ENCODE results near the gene ARHGEF4.

ARHGEF4 gene

GRCh38 chr2:130949954-130950353 lies 113.2 kb downstream of the ARHGEF4 start:
- no peak for TF ChIP-seq POLR2A (IDR thresholded peaks at IDR 0.05; ENCODE audit: low read depth, low read length)
- no peak for DNase-seq (ENCODE audit: insufficient read length, low spot score)
- no peak for FAIRE-seq

DNA sequence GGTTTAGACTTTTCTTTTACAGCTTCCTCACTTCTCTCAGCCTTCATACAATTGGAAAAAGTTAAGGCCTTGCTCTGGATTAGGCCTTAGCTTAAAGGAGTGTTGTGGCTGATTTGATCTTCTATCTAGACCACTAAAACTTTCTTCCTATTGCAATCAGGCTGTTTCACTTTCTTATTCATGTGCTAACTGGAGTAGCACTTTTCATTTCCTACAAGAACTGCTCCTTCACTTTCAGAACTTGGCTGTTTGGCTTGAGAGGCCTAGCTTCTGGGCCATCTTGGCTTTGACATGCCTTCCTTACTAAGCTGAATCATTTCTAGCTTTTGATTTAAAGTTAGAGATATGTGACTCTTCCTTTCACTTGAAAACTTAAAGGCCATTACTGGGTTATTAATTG lies 114.3 kb downstream of the ARHGEF4 start:
- peak; percentile 23 for FAIRE-seq
- no peak for DNase-seq (ENCODE audit: insufficient read length, low spot score)
- TF ChIP-seq POLR2A (IDR thresholded peaks at IDR 0.05; ENCODE audit: low read depth, low read length), result no peak

DNA sequence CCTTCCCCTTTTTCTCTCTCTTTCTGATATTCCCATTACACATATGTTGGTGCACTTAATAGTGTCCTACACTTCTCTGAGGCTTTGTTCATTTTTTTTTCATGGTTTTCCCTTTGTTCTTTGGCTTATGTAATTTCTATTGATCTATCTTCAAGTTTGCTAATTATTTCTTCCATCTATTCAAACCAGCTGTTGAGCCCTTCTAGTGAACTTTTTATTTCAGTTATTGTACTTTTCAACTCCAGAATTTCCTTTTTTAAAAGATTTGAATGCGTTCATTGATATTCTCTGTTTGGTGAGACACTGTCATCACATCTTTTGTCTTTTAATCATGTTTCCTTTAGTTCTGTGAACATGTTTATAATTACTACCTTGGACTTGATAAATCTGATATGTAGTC lies 118.2 kb downstream of the ARHGEF4 start:
- no peak for DNase-seq (ENCODE audit: insufficient read length, low spot score)
- no peak for FAIRE-seq
- TF ChIP-seq POLR2A (IDR thresholded peaks at IDR 0.05; ENCODE audit: low read depth, low read length), result no peak

- FAIRE-seq (no peak), DNase-seq (ENCODE audit: insufficient read length, low spot score) (no peak)
- TF ChIP-seq POLR2A (IDR thresholded peaks at IDR 0.05; ENCODE audit: low read depth, low read length), result no peak
These were observed 121.2 kb downstream of the ARHGEF4 start for GRCh38 chr2:130957915-130958314.

DNA sequence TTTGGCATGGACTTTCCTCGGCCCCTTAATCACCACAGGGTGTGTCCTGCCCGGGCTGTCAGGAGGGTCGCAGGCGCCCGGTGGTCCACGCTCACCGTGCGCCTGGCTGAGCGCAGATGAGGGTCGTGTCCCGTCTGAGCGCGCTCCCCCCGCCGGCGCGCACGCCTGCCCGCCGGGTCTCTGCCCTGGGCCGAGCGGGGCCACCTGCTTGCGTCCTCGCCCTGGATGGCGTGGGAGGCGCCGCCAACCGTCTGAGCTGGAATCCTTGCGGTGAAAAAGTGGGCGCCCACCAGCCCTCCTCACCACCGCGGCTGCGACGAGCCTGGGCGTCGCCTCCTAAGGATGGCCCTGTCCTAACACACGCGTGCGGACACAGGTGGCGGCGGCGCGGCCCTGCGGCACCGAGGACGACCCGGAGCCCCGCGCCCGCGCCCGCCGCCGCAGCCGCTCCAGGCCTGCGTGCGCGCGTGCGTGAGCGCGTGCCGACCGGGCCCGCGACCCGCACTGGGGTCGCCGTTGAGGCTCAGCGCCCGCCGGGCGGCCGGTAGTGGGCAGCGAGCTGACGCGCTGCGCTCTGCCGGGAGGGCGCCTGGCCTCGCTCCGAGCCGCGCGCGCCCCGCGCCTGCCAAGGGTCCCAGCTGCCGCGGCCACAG lies 126.6 kb downstream of the ARHGEF4 start:
- no peak for FAIRE-seq

GRCh38 chr2:130963849-130964793 lies 127.4 kb downstream of the ARHGEF4 start:
- FAIRE-seq, result no peak
- TF ChIP-seq POLR2A (IDR thresholded peaks at IDR 0.05; ENCODE audit: low read depth, low read length), result no peak
- DNase-seq (ENCODE audit: insufficient read length, low spot score), result no peak

More for the DNA sequence above, 126.6 kb downstream of the ARHGEF4 start:
- no peak for TF ChIP-seq POLR2A (IDR thresholded peaks at IDR 0.05; ENCODE audit: low read depth, low read length)
- DNase-seq (ENCODE audit: insufficient read length, low spot score), result no peak

DNA sequence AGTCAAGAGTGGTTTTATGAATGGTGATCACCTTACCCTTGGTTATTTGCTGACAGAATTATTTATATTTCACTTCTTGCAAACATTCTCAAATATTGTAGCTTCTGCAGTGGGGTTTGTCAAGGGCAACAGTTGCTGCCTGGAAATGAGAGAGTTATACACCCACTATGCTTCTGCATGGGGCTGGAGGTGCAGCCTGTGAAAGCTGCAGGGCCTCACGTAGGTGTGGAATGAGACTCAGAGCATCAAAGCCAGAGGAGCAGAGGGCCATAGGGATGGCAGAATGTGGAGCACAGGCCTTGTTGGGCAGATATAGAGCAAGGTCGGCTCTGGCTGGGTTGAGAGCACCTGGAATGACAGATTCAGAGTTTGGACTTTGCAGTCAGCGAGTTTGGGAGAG lies 128.2 kb downstream of the ARHGEF4 start:
- no peak for TF ChIP-seq POLR2A (IDR thresholded peaks at IDR 0.05; ENCODE audit: low read depth, low read length)
- FAIRE-seq, result no peak
- DNase-seq (ENCODE audit: insufficient read length, low spot score), result no peak

GRCh38 chr2:130966149-130966774 lies 129.5 kb downstream of the ARHGEF4 start:
- no peak for DNase-seq (ENCODE audit: insufficient read length, low spot score)
- FAIRE-seq, result no peak
- TF ChIP-seq POLR2A (IDR thresholded peaks at IDR 0.05; ENCODE audit: low read depth, low read length), result no peak

- FAIRE-seq, result no peak
- DNase-seq (ENCODE audit: insufficient read length, low spot score), result no peak
- TF ChIP-seq POLR2A (IDR thresholded peaks at IDR 0.05; ENCODE audit: low read depth, low read length), result no peak
These were observed 130.2 kb downstream of the ARHGEF4 start for GRCh38 chr2:130966775-130967490.

DNA sequence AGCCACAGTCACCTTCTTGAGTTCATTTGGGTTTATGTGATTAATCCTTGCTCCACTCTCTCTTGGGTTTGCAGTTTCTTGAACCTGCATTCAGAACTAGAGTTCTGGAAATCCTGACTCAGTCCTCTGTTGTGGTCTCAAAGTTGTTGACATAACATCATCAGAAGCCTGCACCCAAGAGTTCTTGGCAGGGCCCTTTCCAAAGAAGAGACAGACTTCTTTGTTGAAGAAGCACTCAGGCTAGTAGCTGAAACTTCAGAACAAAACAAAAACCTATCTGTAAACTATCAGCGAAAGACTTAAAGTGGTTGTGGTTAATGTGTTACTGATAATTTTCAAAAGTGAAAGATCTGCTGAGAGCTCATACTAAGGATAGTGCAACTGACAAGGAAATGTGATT lies 135.7 kb downstream of the ARHGEF4 start:
- no peak for DNase-seq (ENCODE audit: insufficient read length, low spot score)
- FAIRE-seq, result no peak

GRCh38 chr2:130975729-130976128 lies 139.0 kb downstream of the ARHGEF4 start:
- TF ChIP-seq POLR2A (IDR thresholded peaks at IDR 0.05; ENCODE audit: low read depth, low read length), result no peak
- no peak for DNase-seq (ENCODE audit: insufficient read length, low spot score)
- no peak for FAIRE-seq

More for the DNA sequence above, 135.7 kb downstream of the ARHGEF4 start:
- TF ChIP-seq POLR2A (IDR thresholded peaks at IDR 0.05; ENCODE audit: low read depth, low read length), result no peak

DNA sequence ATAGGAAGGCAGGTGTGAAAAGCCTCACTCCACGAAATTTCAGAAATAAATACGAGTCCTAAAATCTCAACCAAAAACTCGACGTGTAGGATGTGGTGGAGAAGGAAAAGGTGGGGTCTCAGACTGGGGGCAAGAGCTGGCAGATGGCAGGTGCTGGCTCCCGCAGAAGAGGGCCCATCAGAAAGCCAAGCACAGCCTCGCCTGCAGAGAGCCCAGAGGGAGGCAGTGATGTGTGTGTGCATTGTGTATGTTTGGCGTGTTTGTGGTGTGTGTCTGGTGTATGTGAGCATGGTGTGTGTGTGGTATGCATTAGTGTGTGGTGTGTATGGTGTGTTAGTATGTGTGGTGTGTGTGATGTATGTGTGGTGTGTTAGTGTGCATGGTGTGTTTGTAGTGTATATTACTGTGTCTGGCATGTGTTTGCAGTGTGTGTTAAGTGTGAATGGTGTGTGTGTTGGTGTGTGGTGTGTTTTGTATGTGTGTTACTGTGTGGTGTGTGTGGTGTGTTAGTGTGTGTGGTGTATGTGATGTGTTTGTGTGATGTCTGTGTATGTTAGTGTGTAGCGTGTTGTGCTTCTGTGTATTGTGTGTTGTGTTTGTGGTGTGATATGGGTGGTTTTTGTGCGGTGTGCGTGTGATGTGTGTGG lies 140.0 kb downstream of the ARHGEF4 start:
- no peak for TF ChIP-seq POLR2A (IDR thresholded peaks at IDR 0.05; ENCODE audit: low read depth, low read length)
- DNase-seq (ENCODE audit: insufficient read length, low spot score) (no peak), FAIRE-seq (peak; percentile 36)

- no peak for FAIRE-seq
- TF ChIP-seq POLR2A (IDR thresholded peaks at IDR 0.05; ENCODE audit: low read depth, low read length), result no peak
These were observed 140.8 kb downstream of the ARHGEF4 start for GRCh38 chr2:130977461-130978050.

More at GRCh38 chr2:130977461-130978050, 140.8 kb downstream of the ARHGEF4 start:
- no peak for DNase-seq (ENCODE audit: insufficient read length, low spot score)

Measured in H54 (cell line).